ENCODE data around the gene ATP10A. TPM values are rescaled to one million over a fixed set of nuclear protein-coding genes. Genes with fewer than 3 reads are reported as not detected.

Gene ATP10A
- total and polyA plus RNA-seq, 9 of the 15 experiments (the other 6 are each of a cell fraction or from before 2014, with no cell fraction given) = 0.09 TPM; not detected in 8

DNA sequence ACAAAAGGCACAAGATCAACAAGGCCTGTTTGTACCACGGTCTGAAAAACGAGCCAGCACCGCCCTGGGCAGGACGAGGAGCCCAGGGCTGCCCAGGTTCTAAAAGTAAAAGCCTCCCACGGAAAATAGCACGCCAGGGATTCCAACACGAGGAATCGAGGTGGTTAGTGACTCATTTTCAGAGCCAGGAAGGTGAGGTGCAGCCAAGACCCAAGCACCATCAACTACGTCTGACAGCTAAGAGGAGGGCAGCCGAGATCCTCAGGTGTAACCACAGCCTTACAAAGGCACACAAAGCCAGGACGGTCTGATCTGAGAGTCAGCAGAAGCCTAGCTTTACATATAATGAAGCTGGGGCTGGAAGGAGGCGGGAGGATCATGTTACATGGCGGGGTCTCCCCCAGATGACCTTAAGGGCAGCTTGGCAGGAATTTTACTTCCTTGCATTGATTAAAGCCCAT lies 52.5 kb downstream of the ATP10A start:
- H3K36me3 ChIP-seq (ENCODE audit: control insufficient read depth, insufficient read depth, low read length) = no peaks in the 10 kb centered on the region
- FAIRE-seq (no peak), ATAC-seq (no peak), DNase-seq (ENCODE audit: extremely low read depth in 1 of 4, low spot score in 3 of 4) (no peak)
- 0% methylated on average over 13 of the region's 13 CpGs for WGBS (ENCODE audit: insufficient coverage, low coverage, missing lambda C conversion rate)
- ChIA-PET CTCF (ENCODE audit: low intra/inter-chr PET ratio) (interaction anchor here (0.6 kb wide), 1 partner anchor 24 kb away, joined by 3 read pairs; no protein-coding TSS in a partner anchor), POLR2A (interaction anchor here (0.7 kb wide), 1 partner anchor 269 kb away, joined by 3 read pairs; no protein-coding TSS in a partner anchor)
- no peaks in the 10 kb centered on the region for H3K9me3 ChIP-seq (replicated peaks; ENCODE audit: control insufficient read depth, insufficient read depth, low read depth, low read length)
- H4K20me1 ChIP-seq (replicated peaks; ENCODE audit: control insufficient read depth, insufficient read depth, low read length) = no peaks in the 10 kb centered on the region; the same call in 1 of the 2 replicates
- H3K79me2 ChIP-seq (ENCODE audit: control insufficient read depth, insufficient read depth, low read length) = no peaks in the 10 kb centered on the region
- no peak overlapping the region for H2AFZ ChIP-seq (ENCODE audit: low read depth, low read length)
- no peaks in the 10 kb centered on the region for H3K9me1 ChIP-seq (ENCODE audit: control insufficient read depth, insufficient read depth, low read length)
- TF ChIP-seq NFRKB (IDR thresholded peaks at IDR 0.05; ENCODE audit: low read depth) = no peak
- H3K4me3 ChIP-seq = no peak overlapping the region
- no peak overlapping the region for H3K27ac ChIP-seq (ENCODE audit: extremely low read depth, low read depth, low read length)
- H3K9ac ChIP-seq (ENCODE audit: insufficient read depth in 1 of 2, low read depth in 2 of 2, low read length in 2 of 2) = no peak overlapping the region
- no TSS peak for BruUV-seq (replicated peaks)
- no peaks in the 10 kb centered on the region for H3K4me1 ChIP-seq (replicated peaks in 1 of 2; ENCODE audit: control insufficient read depth in 2 of 2, insufficient read depth in 2 of 2, low read length in 2 of 2)
- intact Hi-C loops (cut with micrococcal nuclease) (no loop called here), in situ Hi-C loops (cut with MboI) (no loop called here)
- peaks cover 2 to 27% of the 10 kb centered on the region in 2 experiments; a peak in 2 of 5 replicates for H3K27me3 ChIP-seq (ENCODE audit: control insufficient read depth in 2 of 2, insufficient read depth in 2 of 2, low read length in 2 of 2)
- H3K4me2 ChIP-seq (ENCODE audit: insufficient read depth, low read length) = no peak overlapping the region

DNA sequence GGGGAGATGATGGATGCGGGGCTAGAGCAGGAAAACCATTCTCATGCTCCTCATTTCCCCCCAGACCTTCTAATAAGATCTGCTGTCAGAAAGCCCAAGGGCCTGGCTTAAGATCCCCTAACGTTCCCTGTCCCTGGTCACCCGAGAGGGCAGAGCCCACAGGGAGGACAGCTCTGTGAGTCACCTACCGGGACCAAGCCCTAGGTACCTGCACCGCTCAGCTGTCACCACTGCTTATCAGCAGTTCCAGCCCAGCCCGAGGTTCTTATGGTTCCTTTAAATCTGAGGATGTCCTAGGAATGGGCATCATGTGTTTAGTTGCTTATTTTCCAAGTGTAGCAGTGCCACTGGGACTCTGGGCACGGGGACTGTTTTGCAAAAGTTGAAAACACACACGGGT lies 53.0 kb downstream of the ATP10A start:
- no peak overlapping the region for H3K4me3 ChIP-seq
- H3K4me1 ChIP-seq (replicated peaks in 1 of 2; ENCODE audit: control insufficient read depth in 2 of 2, insufficient read depth in 2 of 2, low read length in 2 of 2) = no peaks in the 10 kb centered on the region
- no peaks in the 10 kb centered on the region for H3K36me3 ChIP-seq (ENCODE audit: control insufficient read depth, insufficient read depth, low read length)
- H3K79me2 ChIP-seq (ENCODE audit: control insufficient read depth, insufficient read depth, low read length) = no peaks in the 10 kb centered on the region
- no peaks in the 10 kb centered on the region for H3K9me1 ChIP-seq (ENCODE audit: control insufficient read depth, insufficient read depth, low read length)
- ATAC-seq = no peak
- H3K27ac ChIP-seq (ENCODE audit: extremely low read depth, low read depth, low read length) = no peak overlapping the region
- no peaks in the 10 kb centered on the region for H3K9me3 ChIP-seq (replicated peaks; ENCODE audit: control insufficient read depth, insufficient read depth, low read depth, low read length)
- no peak for DNase-seq (ENCODE audit: extremely low read depth in 1 of 4, low spot score in 3 of 4)
- ChIA-PET POLR2A (interaction anchor here (0.7 kb wide), 1 partner anchor 269 kb away, joined by 3 read pairs; no protein-coding TSS in a partner anchor), CTCF (ENCODE audit: low intra/inter-chr PET ratio) (no interaction called here)
- intact Hi-C loops (cut with micrococcal nuclease) (no loop called here), in situ Hi-C loops (cut with MboI) (no loop called here)
- peaks cover 2 to 27% of the 10 kb centered on the region in 2 experiments; a peak in 2 of 5 replicates for H3K27me3 ChIP-seq (ENCODE audit: control insufficient read depth in 2 of 2, insufficient read depth in 2 of 2, low read length in 2 of 2)
- H3K4me2 ChIP-seq (ENCODE audit: insufficient read depth, low read length) = no peak overlapping the region
- H4K20me1 ChIP-seq (replicated peaks; ENCODE audit: control insufficient read depth, insufficient read depth, low read length) = no peaks in the 10 kb centered on the region; the same call in 1 of the 2 replicates
- H3K9ac ChIP-seq (ENCODE audit: insufficient read depth in 1 of 2, low read depth in 2 of 2, low read length in 2 of 2) = no peak overlapping the region
- no peak for FAIRE-seq
- no TSS peak for BruUV-seq (replicated peaks)
- WGBS (ENCODE audit: insufficient coverage, low coverage, missing lambda C conversion rate) = 0% methylated on average over 8 of the region's 8 CpGs
- H2AFZ ChIP-seq (ENCODE audit: low read depth, low read length) = no peak overlapping the region
- TF ChIP-seq JUND (IDR thresholded peaks at IDR 0.05; ENCODE audit: borderline replicate concordance, low read depth, low read length) (no peak), JUND (tag; IDR thresholded peaks at IDR 0.05; ENCODE audit: borderline replicate concordance, low read depth, low read length) (no peak), NFE2L1 (tag; IDR thresholded peaks at IDR 0.05; ENCODE audit: borderline replicate concordance, low read depth) (no peak), ZNF232 (CRISPR knock-in tag; IDR thresholded peaks at IDR 0.05) (no peak), ERF (CRISPR knock-in tag; IDR thresholded peaks at IDR 0.05) (no peak), ZNF347 (CRISPR knock-in tag; IDR thresholded peaks at IDR 0.05; ENCODE audit: low read depth) (no peak), CREBBP (IDR thresholded peaks at IDR 0.05; ENCODE audit: low read depth, low read length) (no peak), ZNF445 (CRISPR knock-in tag; IDR thresholded peaks at IDR 0.05; ENCODE audit: low read depth) (no peak), ELF2 (CRISPR knock-in tag; IDR thresholded peaks at IDR 0.05) (no peak), SAFB (IDR thresholded peaks at IDR 0.05; ENCODE audit: borderline replicate concordance, low read depth, low read length) (no peak)
- TF ChIP-seq, protein P1, sequence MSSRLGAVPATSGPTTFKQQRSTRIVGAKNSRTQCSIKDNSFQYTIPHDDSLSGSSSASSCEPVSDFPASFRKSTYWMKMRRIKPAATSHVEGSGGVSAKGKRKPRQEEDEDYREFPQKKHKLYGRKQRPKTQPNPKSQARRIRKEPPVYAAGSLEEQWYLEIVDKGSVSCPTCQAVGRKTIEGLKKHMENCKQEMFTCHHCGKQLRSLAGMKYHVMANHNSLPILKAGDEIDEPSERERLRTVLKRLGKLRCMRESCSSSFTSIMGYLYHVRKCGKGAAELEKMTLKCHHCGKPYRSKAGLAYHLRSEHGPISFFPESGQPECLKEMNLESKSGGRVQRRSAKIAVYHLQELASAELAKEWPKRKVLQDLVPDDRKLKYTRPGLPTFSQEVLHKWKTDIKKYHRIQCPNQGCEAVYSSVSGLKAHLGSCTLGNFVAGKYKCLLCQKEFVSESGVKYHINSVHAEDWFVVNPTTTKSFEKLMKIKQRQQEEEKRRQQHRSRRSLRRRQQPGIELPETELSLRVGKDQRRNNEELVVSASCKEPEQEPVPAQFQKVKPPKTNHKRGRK (tag; IDR thresholded peaks at IDR 0.05) = no peak
- TF ChIP-seq, protein P2, sequence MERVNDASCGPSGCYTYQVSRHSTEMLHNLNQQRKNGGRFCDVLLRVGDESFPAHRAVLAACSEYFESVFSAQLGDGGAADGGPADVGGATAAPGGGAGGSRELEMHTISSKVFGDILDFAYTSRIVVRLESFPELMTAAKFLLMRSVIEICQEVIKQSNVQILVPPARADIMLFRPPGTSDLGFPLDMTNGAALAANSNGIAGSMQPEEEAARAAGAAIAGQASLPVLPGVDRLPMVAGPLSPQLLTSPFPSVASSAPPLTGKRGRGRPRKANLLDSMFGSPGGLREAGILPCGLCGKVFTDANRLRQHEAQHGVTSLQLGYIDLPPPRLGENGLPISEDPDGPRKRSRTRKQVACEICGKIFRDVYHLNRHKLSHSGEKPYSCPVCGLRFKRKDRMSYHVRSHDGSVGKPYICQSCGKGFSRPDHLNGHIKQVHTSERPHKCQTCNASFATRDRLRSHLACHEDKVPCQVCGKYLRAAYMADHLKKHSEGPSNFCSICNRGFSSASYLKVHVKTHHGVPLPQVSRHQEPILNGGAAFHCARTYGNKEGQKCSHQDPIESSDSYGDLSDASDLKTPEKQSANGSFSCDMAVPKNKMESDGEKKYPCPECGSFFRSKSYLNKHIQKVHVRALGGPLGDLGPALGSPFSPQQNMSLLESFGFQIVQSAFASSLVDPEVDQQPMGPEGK (CRISPR knock-in tag; IDR thresholded peaks at IDR 0.05; ENCODE audit: borderline replicate concordance) = no peak
